HG03520 (cell line): ENCODE measurements around the gene NPIPA8.
"Not testable (repeated sequence)": the region's sequence is repeated elsewhere in the genome, so short reads cannot be mapped to it uniquely, and the experiment has no call there.

Experiments used
- ATAC-seq: cut with Tn5 transposase; IDR thresholded peaks from one replicate; pipeline ENCODE4 v1.9.1; 2021; ENCODE audit warnings: mild to moderate bottlenecking, moderate library complexity; ENCODE audit not compliant: unreplicated experiment

NPIPA8 gene

GRCh38 chr16:18336636-18337035 is at the start of gene NPIPA8:
NPIPA8 (minus strand) TSS chr16:18336736; CDS start chr16:18332662, 4,074 bp downstream.
- ATAC-seq: not testable (repeated sequence)

- not testable (repeated sequence) for ATAC-seq
Observed at GRCh38 chr16:18385285-18385684, 48.7 kb upstream of the NPIPA8 start.

GRCh38 chr16:18384869-18385268 is 48.3 kb upstream of the NPIPA8 start:
- not testable (repeated sequence) for ATAC-seq

GRCh38 chr16:18384098-18384636 is 47.6 kb upstream of the NPIPA8 start:
- not testable (repeated sequence) for ATAC-seq

- ATAC-seq: not testable (repeated sequence)
Observed at GRCh38 chr16:18382696-18383095, 46.2 kb upstream of the NPIPA8 start.

GRCh38 chr16:18347742-18348141 is 11.2 kb upstream of the NPIPA8 start:
- not testable (repeated sequence) for ATAC-seq

- not testable (repeated sequence) for ATAC-seq
Observed at GRCh38 chr16:18346993-18347392, 10.5 kb upstream of the NPIPA8 start.

- not testable (repeated sequence) for ATAC-seq
Observed at GRCh38 chr16:18344634-18345033, 8.1 kb upstream of the NPIPA8 start.

GRCh38 chr16:18341986-18342385 is 5.5 kb upstream of the NPIPA8 start:
- not testable (repeated sequence) for ATAC-seq

GRCh38 chr16:18341417-18341960 is 5.0 kb upstream of the NPIPA8 start:
- not testable (repeated sequence) for ATAC-seq

GRCh38 chr16:18339210-18339609 is 2.7 kb upstream of the NPIPA8 start:
- ATAC-seq: not testable (repeated sequence)

GRCh38 chr16:18311811-18312210 is 24.7 kb downstream of the NPIPA8 start:
- ATAC-seq: not testable (repeated sequence)

- ATAC-seq: not testable (repeated sequence)
Observed at GRCh38 chr16:18309159-18309558, 27.4 kb downstream of the NPIPA8 start.

GRCh38 chr16:18307241-18307640 is 29.3 kb downstream of the NPIPA8 start:
- ATAC-seq: not testable (repeated sequence)

GRCh38 chr16:18306066-18306465 is 30.5 kb downstream of the NPIPA8 start:
- not testable (repeated sequence) for ATAC-seq

- not testable (repeated sequence) for ATAC-seq
Observed at GRCh38 chr16:18303059-18303706, 33.4 kb downstream of the NPIPA8 start.

- ATAC-seq: not testable (repeated sequence)
Observed at GRCh38 chr16:18297714-18298113, 38.8 kb downstream of the NPIPA8 start.

GRCh38 chr16:18296931-18297330 is 39.6 kb downstream of the NPIPA8 start:
- not testable (repeated sequence) for ATAC-seq

- not testable (repeated sequence) for ATAC-seq
Observed at GRCh38 chr16:18294371-18294770, 42.2 kb downstream of the NPIPA8 start.

- ATAC-seq: not testable (repeated sequence)
Observed at GRCh38 chr16:18293337-18293956, 43.1 kb downstream of the NPIPA8 start.

- ATAC-seq: not testable (repeated sequence)
Observed at GRCh38 chr16:18290959-18291358, 45.6 kb downstream of the NPIPA8 start.

- not testable (repeated sequence) for ATAC-seq
Observed at GRCh38 chr16:18286342-18286741, 50.2 kb downstream of the NPIPA8 start.
